Mucosa of descending colon (tissue), 3 donors: Measurements from ENCODE around the gene HTRA3. TPM values are rescaled to one million over a fixed set of nuclear protein-coding genes. Genes with fewer than 3 reads are reported as not detected.

Experiments used
- ATAC-seq: fragments of 200-7000 bp; cut with Tn5 transposase; one replicate; pipeline ENCODE4 v1.9.1; 2020; ENCODE audit warnings: mild to moderate bottlenecking, moderate library complexity
- DNase-seq, 3 donors: peaks; one replicate each; pipeline ENCODE4 v3.0.0-alpha.2; 2020
- H3K36me3 ChIP-seq: fragments of 200-600 bp; one replicate; pipeline ENCODE4 v1.8.0; 2021; ENCODE audit warnings: low read depth, mild to moderate bottlenecking
- H3K4me1 ChIP-seq: fragments of 200-600 bp; one replicate; pipeline ENCODE4 v1.8.0; 2021; ENCODE audit warnings: low read depth, mild to moderate bottlenecking
- H3K4me3 ChIP-seq: fragments of 200-600 bp; one replicate; pipeline ENCODE4 v1.8.0; 2021; ENCODE audit warnings: mild to moderate bottlenecking
- H3K9me3 ChIP-seq: fragments of 200-600 bp; one replicate; pipeline ENCODE4 v1.8.0; 2021; ENCODE audit warnings: mild to moderate bottlenecking
- CTCF ChIP-seq: fragments of 200-600 bp; IDR thresholded peaks from one replicate; pipeline ENCODE4 v1.8.0; 2022; ENCODE audit warnings: antibody characterized with exemption, mild to moderate bottlenecking
- intact Hi-C, 2 donors: fragments of 100-400 bp; cut with DNase I in 1 of 2; cut with micrococcal nuclease in 1 of 2; formaldehyde crosslinking; loops; one replicate each; pipeline versions ENCODE4 v1.11.0 to v1.11.1; 2022; cut with DNase I, micrococcal nuclease
- total RNA-seq, 3 donors: library from RNA; stranded (reverse); fragmentation: NEBNext Ultra II Directional in 2 of 3; extraction: Animal tissue kit (Norgen Biotek cat#: 25700) in 2 of 3; gene quantifications; one replicate each; pipeline versions ENCODE4 v1.2.1 to v1.2.4, GENCODE V29; 2021 to 2023
- donor health status: DM: no; HTN: no; CAD: no; lungs with moderate emphysema.
- donor health status: DM: no; HTN: no; CAD: no.
- donor health status: DM: no; HTN: yes; CAD: no.

Gene HTRA3
- total RNA-seq, 3 donors from 2014 or later, result 2.5 to 18.5 (median 4.2) TPM

- DNase-seq, result peak in 1 of 3 donors; percentile 5
- Histone ChIP-seq H3K36me3 (no peaks in the 10 kb centered on the region), H3K4me1 (no peaks in the 10 kb centered on the region), H3K9me3 (no peaks in the 10 kb centered on the region), H3K4me3 (no peak overlapping the region)
- no peak for TF ChIP-seq CTCF
- ATAC-seq, result no peak
- intact Hi-C loops, result no loop called here
Measured at GRCh38 chr4:8294036-8294435, 24.5 kb downstream of the HTRA3 start.

GRCh38 chr4:8294775-8295174 lies 25.2 kb downstream of the HTRA3 start:
- H3K9me3 ChIP-seq, result no peaks in the 10 kb centered on the region
- DNase-seq, result no peak
- intact Hi-C loops, result no loop called here

GRCh38 chr4:8295471-8295870 lies 25.9 kb downstream of the HTRA3 start:
- H3K4me3 ChIP-seq, result no peak overlapping the region
- no peaks in the 10 kb centered on the region for H3K9me3 ChIP-seq
- ATAC-seq, result no peak
- peak in 1 of 3 donors; percentile 23 for DNase-seq
- intact Hi-C loops, result no loop called here
- TF ChIP-seq CTCF, result no peak
- no peaks in the 10 kb centered on the region for H3K36me3 ChIP-seq
- no peaks in the 10 kb centered on the region for H3K4me1 ChIP-seq

More at GRCh38 chr4:8294775-8295174, 25.2 kb downstream of the HTRA3 start:
- no peaks in the 10 kb centered on the region for H3K4me1 ChIP-seq
- no peak overlapping the region for H3K4me3 ChIP-seq
- no peaks in the 10 kb centered on the region for H3K36me3 ChIP-seq
- TF ChIP-seq CTCF, result no peak
- no peak for ATAC-seq

- H3K4me3 ChIP-seq, result no peak overlapping the region
- intact Hi-C loops, result no loop called here
- peak in 1 of 3 donors; percentile 3 for DNase-seq
- no peak for ATAC-seq
- H3K9me3 ChIP-seq, result no peaks in the 10 kb centered on the region
- TF ChIP-seq CTCF, result no peak
- no peaks in the 10 kb centered on the region for H3K4me1 ChIP-seq
- no peaks in the 10 kb centered on the region for H3K36me3 ChIP-seq
Measured at GRCh38 chr4:8296491-8296890, 26.9 kb downstream of the HTRA3 start.

GRCh38 chr4:8297141-8297601 lies 27.6 kb downstream of the HTRA3 start:
- DNase-seq, result peak in 2 of 3 donors; percentile 17 to 37
- no peak for ATAC-seq
- no peaks in the 10 kb centered on the region for H3K4me1 ChIP-seq
- TF ChIP-seq CTCF, result no peak
- no peaks in the 10 kb centered on the region for H3K36me3 ChIP-seq
- intact Hi-C loops, result no loop called here
- H3K4me3 ChIP-seq, result no peak overlapping the region
- no peaks in the 10 kb centered on the region for H3K9me3 ChIP-seq
